ENCODE data around the gene SDK2.

DNA sequence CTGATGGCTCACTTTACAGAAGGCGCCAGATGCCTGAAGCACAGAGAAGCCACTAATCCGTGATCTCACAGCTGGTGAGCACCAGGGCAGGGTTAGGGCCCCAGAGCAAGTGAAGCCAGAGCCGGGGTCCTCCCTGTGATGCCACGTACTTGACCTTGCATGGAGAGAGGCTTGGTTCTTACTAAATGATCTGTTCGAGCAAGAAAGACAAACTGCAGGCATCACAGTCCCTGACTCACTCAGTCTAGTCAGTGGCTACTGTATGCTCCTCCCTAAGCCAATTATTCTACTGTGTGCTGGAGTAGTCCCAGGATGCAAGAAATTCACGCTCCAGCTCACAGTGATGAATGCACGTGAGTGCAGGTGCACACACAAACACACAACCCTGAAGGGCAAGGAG, 55.4 kb downstream of the SDK2 start:
- TF ChIP-seq, protein P1, sequence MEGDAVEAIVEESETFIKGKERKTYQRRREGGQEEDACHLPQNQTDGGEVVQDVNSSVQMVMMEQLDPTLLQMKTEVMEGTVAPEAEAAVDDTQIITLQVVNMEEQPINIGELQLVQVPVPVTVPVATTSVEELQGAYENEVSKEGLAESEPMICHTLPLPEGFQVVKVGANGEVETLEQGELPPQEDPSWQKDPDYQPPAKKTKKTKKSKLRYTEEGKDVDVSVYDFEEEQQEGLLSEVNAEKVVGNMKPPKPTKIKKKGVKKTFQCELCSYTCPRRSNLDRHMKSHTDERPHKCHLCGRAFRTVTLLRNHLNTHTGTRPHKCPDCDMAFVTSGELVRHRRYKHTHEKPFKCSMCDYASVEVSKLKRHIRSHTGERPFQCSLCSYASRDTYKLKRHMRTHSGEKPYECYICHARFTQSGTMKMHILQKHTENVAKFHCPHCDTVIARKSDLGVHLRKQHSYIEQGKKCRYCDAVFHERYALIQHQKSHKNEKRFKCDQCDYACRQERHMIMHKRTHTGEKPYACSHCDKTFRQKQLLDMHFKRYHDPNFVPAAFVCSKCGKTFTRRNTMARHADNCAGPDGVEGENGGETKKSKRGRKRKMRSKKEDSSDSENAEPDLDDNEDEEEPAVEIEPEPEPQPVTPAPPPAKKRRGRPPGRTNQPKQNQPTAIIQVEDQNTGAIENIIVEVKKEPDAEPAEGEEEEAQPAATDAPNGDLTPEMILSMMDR (conservative IDR thresholded peaks at IDR 0.05; ENCODE audit: low read depth, low read length) = no peak
- TF ChIP-seq EZH2 (IDR thresholded peaks at IDR 0.05; ENCODE audit: borderline replicate concordance, low read depth, low read length, poor library complexity, severe bottlenecking) = no peak
